Keratinocyte (primary cell): ENCODE measurements around the gene FARP1. TPM values are rescaled to one million over a fixed set of nuclear protein-coding genes. Genes with fewer than 3 reads are reported as not detected.

Experiments used
- DNase-seq: peaks from one replicate; pipeline ENCODE4 v3.0.0-alpha.2; 2011; ENCODE audit warnings: low read depth, missing footprints, low spot score
- FAIRE-seq: peaks from 2 replicates; lab custom pipeline; 2011; peaks lifted over from hg19 to GRCh38; lab: Jason Lieb, UNC
- H2AFZ ChIP-seq: 2 replicates; pipeline ENCODE4 v1.6.0; 2012; ENCODE audit warnings: low read length, control low read depth, inconsistent platforms; ENCODE audit not compliant: control insufficient read depth
- H3K27ac ChIP-seq: 2 replicates; pipeline ENCODE4 v1.5.1; 2011; ENCODE audit warnings: low read length; ENCODE audit not compliant: control insufficient read depth, insufficient read depth
- H3K27me3 ChIP-seq: 3 replicates; pipeline ENCODE4 v1.6.0; 2011; ENCODE audit warnings: low read length; ENCODE audit not compliant: control insufficient read depth, insufficient read depth; ENCODE audit errors: extremely low read depth
- H3K36me3 ChIP-seq, 2 experiments: 2 replicates in 1 of 2; 3 replicates in 1 of 2; pipeline ENCODE4 v1.5.1; 2011; ENCODE audit warnings: low read length in 2 of 2, mild to moderate bottlenecking in 1 of 2; ENCODE audit not compliant: control insufficient read depth in 2 of 2, insufficient read depth in 2 of 2; ENCODE audit errors: extremely low read depth in 1 of 2
- H3K4me1 ChIP-seq: 3 replicates; pipeline ENCODE4 v1.5.1; 2011; ENCODE audit warnings: low read length; ENCODE audit not compliant: control insufficient read depth, insufficient read depth; ENCODE audit errors: extremely low read depth
- H3K4me2 ChIP-seq: 3 replicates; pipeline ENCODE4 v1.6.0; 2011; ENCODE audit warnings: low read depth, low read length; ENCODE audit not compliant: control insufficient read depth, insufficient read depth; ENCODE audit errors: extremely low read depth
- H3K4me3 ChIP-seq, 3 experiments: fragments of 200-600 bp in 1 of 3; sonication (generic) in 1 of 3; 2 replicates in 2 of 3; 3 replicates in 1 of 3; pipeline ENCODE4 v1.5.1; 2011 to 2016; ENCODE audit warnings: low read length in 3 of 3, mild to moderate bottlenecking in 3 of 3, control low read depth in 2 of 3, inconsistent platforms in 1 of 3, low read depth in 1 of 3, mixed read lengths in 1 of 3, mixed run types in 1 of 3, moderate library complexity in 1 of 3; ENCODE audit not compliant: control insufficient read depth in 2 of 3, insufficient read depth in 2 of 3; ENCODE audit errors: extremely low read depth in 1 of 3
- H3K79me2 ChIP-seq: 2 replicates; pipeline ENCODE4 v1.6.0; 2012; ENCODE audit warnings: low read length; ENCODE audit not compliant: control insufficient read depth, insufficient read depth
- H3K9ac ChIP-seq: 3 replicates; pipeline ENCODE4 v1.6.0; 2011; ENCODE audit warnings: low read length; ENCODE audit not compliant: control insufficient read depth, insufficient read depth; ENCODE audit errors: extremely low read depth
- H3K9me1 ChIP-seq: 3 replicates; pipeline ENCODE4 v1.6.0; 2011; ENCODE audit warnings: low read length; ENCODE audit not compliant: control insufficient read depth, insufficient read depth; ENCODE audit errors: extremely low read depth
- H3K9me3 ChIP-seq: 2 replicates; pipeline ENCODE4 v1.5.1; 2012; ENCODE audit warnings: low read depth, low read length; ENCODE audit not compliant: control insufficient read depth
- H4K20me1 ChIP-seq: 3 replicates; pipeline ENCODE4 v1.6.0; 2011; ENCODE audit warnings: low read length; ENCODE audit not compliant: control insufficient read depth, insufficient read depth; ENCODE audit errors: extremely low read depth
- EZH2 ChIP-seq: IDR thresholded peaks from one replicate; pipeline ENCODE4 v1.6.1; 2012; ENCODE audit warnings: inconsistent platforms, mild to moderate bottlenecking, low read length, moderate library complexity
- dilution Hi-C: fragments of 300-500 bp; cut with MboI; formaldehyde crosslinking; loops from one replicate; pipeline ENCODE4 v1.7.0; 2020; ENCODE audit warnings: low sequenced_read_pairs; ENCODE audit not compliant: extremely low pct_ligation_motif_present
- polyA plus RNA-seq, 5 experiments: library from polyadenylated mRNA; depleted of rRNA in 3 of 5; stranded (reverse) in 3 of 5; stranded (forward) in 1 of 5; unstranded in 1 of 5; fragments of >200 nt; gene quantifications; 1 replicate in 1 of 5; 2 replicates in 3 of 5; 3 replicates in 1 of 5; pipeline versions ENCODE4 v1.2.1 to v1.2.3, GENCODE V29; 2011 to 2012; ENCODE audit warnings: missing spikeins in 2 of 5, low read depth in 1 of 5, low replicate concordance in 1 of 5
- TF ChIP-seq, protein P1 (sequence below), 3 experiments: IDR thresholded peaks in 1 of 3; conservative IDR thresholded peaks in 1 of 3; optimal IDR thresholded peaks in 1 of 3; 2 replicates in 2 of 3; 3 replicates in 1 of 3; pipeline versions ENCODE3 to v1.5.1; 2011; ENCODE audit warnings: low read length in 3 of 3, mild to moderate bottlenecking in 3 of 3, moderate library complexity in 2 of 3, control low read depth in 1 of 3, inconsistent platforms in 1 of 3; ENCODE audit not compliant: insufficient read depth in 2 of 3; ENCODE audit errors: extremely low read depth in 1 of 3

Gene FARP1
- polyA plus RNA-seq, 1 donor (not counting 4 experiments of a cell fraction or from before 2014, with no cell fraction given): 10.3 TPM

DNA sequence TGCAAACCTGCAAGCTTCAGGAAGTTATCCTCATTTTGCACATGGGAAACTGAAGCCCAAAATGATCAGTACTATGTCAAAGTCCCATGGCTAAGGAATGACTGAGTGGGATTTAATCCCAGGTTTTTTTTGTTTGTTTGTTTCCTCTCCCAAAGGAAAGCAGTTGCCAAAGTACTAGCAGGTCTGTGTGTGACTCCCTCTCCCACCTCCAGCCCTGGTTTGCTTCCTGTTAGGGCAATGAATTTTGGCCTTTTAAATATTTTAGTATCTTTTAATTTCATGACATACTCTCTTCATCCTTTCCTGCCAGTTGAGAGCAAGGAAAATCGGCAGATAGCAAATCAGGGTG is 168.3 kb downstream of the FARP1 start:
- dilution Hi-C loops: no loop called here

DNA sequence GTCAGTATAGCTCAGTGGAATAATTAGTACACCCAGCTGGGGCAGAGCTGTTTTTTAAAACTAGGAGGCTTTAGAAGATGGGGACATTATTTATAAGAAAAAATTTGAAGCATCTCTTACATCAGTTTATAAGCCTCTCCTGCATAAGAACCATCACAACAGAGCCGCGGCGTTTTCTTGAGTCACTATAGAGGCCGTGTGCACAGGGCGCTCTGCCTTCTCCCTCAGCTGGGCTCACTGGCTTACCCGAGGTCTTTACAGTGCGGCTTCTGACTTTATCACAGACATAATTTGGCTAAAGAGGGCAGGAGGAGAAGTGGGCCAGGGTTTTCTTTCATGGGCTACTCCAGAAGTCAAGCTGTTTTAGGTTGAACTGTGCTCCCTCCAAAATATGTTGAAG is 169.7 kb downstream of the FARP1 start:
- DNase-seq (no peak), FAIRE-seq (no peak)
- Histone ChIP-seq H4K20me1 (no peaks in the 10 kb centered on the region), H3K36me3 (no peaks in the 10 kb centered on the region), H3K4me3 (no peak overlapping the region), H3K27ac (no peak overlapping the region), H3K9me3 (no peaks in the 10 kb centered on the region), H3K9ac (no peak overlapping the region), H3K27me3 (no peaks in the 10 kb centered on the region), H3K4me2 (no peak overlapping the region), H3K79me2 (no peaks in the 10 kb centered on the region), H3K4me1 (no peaks in the 10 kb centered on the region), H3K9me1 (no peaks in the 10 kb centered on the region), H2AFZ (no peak overlapping the region)
- TF ChIP-seq EZH2: no peak
- dilution Hi-C loops: no loop called here

More for the DNA sequence above, 168.3 kb downstream of the FARP1 start:
- no peak overlapping the region for H3K9ac ChIP-seq
- no peak overlapping the region for H3K4me3 ChIP-seq
- no peak overlapping the region for H2AFZ ChIP-seq
- TF ChIP-seq, protein P1, sequence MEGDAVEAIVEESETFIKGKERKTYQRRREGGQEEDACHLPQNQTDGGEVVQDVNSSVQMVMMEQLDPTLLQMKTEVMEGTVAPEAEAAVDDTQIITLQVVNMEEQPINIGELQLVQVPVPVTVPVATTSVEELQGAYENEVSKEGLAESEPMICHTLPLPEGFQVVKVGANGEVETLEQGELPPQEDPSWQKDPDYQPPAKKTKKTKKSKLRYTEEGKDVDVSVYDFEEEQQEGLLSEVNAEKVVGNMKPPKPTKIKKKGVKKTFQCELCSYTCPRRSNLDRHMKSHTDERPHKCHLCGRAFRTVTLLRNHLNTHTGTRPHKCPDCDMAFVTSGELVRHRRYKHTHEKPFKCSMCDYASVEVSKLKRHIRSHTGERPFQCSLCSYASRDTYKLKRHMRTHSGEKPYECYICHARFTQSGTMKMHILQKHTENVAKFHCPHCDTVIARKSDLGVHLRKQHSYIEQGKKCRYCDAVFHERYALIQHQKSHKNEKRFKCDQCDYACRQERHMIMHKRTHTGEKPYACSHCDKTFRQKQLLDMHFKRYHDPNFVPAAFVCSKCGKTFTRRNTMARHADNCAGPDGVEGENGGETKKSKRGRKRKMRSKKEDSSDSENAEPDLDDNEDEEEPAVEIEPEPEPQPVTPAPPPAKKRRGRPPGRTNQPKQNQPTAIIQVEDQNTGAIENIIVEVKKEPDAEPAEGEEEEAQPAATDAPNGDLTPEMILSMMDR (optimal IDR thresholded peaks at IDR 0.05 in 1 of 3, IDR thresholded peaks at IDR 0.05 in 1 of 3, conservative IDR thresholded peaks at IDR 0.05 in 1 of 3; ENCODE audit: extremely low read depth in 1 of 3, insufficient read depth in 2 of 3, low read length in 3 of 3): no peak
- TF ChIP-seq EZH2: no peak
- no peak overlapping the region for H3K27ac ChIP-seq
- no peaks in the 10 kb centered on the region for H3K36me3 ChIP-seq
- no peaks in the 10 kb centered on the region for H3K4me1 ChIP-seq
- H3K9me1 ChIP-seq: no peaks in the 10 kb centered on the region
- no peaks in the 10 kb centered on the region for H3K79me2 ChIP-seq
- FAIRE-seq (no peak), DNase-seq (no peak)
- no peaks in the 10 kb centered on the region for H3K27me3 ChIP-seq
- no peaks in the 10 kb centered on the region for H3K9me3 ChIP-seq
- no peak overlapping the region for H3K4me2 ChIP-seq
- H4K20me1 ChIP-seq: no peaks in the 10 kb centered on the region
